ENCODE measurements around the gene ACBD6. TPM values are rescaled to one million over a fixed set of nuclear protein-coding genes. Genes with fewer than 3 reads are reported as not detected.

The ACBD6 gene
- polyA plus RNA-seq, 1 experiment, result 49.0 TPM

GRCh38 chr1:180327089-180327488, 175.3 kb downstream of the ACBD6 start:
- Histone ChIP-seq H3K36me3 (ENCODE audit: control insufficient read depth, insufficient read depth, low read length) (no peaks in the 10 kb centered on the region), H3K4me3 (ENCODE audit: low read depth, low read length) (no peak overlapping the region), H3K27me3 (ENCODE audit: control insufficient read depth, insufficient read depth, low read length) (no peaks in the 10 kb centered on the region)
- no peak for DNase-seq (ENCODE audit: low read depth)
- TF ChIP-seq, protein P1, sequence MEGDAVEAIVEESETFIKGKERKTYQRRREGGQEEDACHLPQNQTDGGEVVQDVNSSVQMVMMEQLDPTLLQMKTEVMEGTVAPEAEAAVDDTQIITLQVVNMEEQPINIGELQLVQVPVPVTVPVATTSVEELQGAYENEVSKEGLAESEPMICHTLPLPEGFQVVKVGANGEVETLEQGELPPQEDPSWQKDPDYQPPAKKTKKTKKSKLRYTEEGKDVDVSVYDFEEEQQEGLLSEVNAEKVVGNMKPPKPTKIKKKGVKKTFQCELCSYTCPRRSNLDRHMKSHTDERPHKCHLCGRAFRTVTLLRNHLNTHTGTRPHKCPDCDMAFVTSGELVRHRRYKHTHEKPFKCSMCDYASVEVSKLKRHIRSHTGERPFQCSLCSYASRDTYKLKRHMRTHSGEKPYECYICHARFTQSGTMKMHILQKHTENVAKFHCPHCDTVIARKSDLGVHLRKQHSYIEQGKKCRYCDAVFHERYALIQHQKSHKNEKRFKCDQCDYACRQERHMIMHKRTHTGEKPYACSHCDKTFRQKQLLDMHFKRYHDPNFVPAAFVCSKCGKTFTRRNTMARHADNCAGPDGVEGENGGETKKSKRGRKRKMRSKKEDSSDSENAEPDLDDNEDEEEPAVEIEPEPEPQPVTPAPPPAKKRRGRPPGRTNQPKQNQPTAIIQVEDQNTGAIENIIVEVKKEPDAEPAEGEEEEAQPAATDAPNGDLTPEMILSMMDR (IDR thresholded peaks at IDR 0.05; ENCODE audit: insufficient read depth, low read depth, low read length), result no peak
- ChIA-PET CTCF (no interaction called here), POLR2A (no interaction called here)

GRCh38 chr1:180312926-180313325, 189.5 kb downstream of the ACBD6 start:
- POLR2A ChIA-PET, result no interaction called here
- Histone ChIP-seq H3K27me3 (ENCODE audit: control insufficient read depth, insufficient read depth, low read length) (no peaks in the 10 kb centered on the region), H3K36me3 (ENCODE audit: control insufficient read depth, insufficient read depth, low read length) (no peaks in the 10 kb centered on the region), H3K4me3 (ENCODE audit: low read depth, low read length) (no peak overlapping the region)
- CTCF ChIA-PET, result interaction anchor here (1.3 kb wide), 1 partner anchor 60 kb away, joined by 4 read pairs; no protein-coding TSS in a partner anchor
- no peak for DNase-seq (ENCODE audit: low read depth)
- TF ChIP-seq, protein P1 (IDR thresholded peaks at IDR 0.05; ENCODE audit: insufficient read depth, low read depth, low read length), result no peak

DNA sequence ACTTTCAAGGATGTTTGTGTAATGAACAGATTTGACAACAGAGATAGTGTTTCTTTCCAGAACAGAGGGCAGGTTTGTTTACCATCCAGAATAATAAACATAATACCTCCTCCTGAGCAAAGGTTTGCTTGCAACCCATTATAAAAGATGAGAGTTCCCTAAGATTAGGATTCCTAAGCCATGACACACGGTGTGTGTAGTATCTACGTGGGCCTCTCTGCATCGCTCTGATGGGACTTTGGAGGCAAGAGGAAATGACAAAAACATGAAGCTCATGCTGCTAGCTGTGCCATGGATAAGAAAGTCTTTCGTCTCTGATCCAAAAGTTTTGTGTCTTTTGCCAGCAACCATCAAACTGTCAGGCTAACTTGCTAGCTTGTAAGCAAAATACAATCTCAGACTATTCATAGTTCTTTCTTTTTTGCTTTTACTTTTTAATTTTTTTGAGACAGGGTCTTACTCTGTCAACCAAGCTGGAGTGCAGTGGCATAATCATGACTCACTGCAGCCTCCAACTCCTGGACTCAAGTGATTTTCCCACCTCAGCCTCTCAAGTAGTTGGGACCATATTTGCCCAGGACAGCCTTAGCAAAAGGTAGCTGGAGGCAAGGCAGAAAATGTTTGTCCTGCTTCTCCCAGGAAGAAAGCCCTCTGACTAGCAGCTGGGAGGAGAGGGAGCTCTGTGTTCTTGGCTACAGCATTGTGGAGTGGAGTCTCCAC, 191.2 kb downstream of the ACBD6 start:
- Histone ChIP-seq H3K27me3 (ENCODE audit: control insufficient read depth, insufficient read depth, low read length) (no peaks in the 10 kb centered on the region), H3K36me3 (ENCODE audit: control insufficient read depth, insufficient read depth, low read length) (no peaks in the 10 kb centered on the region), H3K4me3 (ENCODE audit: low read depth, low read length) (no peak overlapping the region)
- no peak for DNase-seq (ENCODE audit: low read depth)
- CTCF ChIA-PET, result no interaction called here
- POLR2A ChIA-PET, result no interaction called here
- TF ChIP-seq, protein P1 (IDR thresholded peaks at IDR 0.05; ENCODE audit: insufficient read depth, low read depth, low read length), result no peak

DNA sequence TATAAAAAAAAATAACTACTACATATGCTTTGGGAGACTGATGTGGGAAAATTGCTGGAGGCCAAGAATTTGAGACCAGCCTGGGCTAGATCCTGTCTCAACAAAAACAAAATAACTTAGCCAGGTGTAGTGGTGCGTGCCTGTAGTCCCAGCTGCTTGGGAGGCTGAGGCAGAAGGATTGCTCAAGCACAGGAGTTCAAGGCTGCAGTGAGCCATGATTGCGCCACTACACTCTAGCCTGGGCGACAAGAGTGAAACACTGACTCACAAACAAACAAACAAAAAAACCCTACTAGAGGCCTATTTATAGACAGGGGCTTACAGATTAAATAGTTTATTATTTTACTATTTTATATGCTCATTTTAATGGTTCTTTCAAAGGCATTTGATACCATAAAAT, 192.3 kb downstream of the ACBD6 start:
- ChIA-PET POLR2A (no interaction called here), CTCF (interaction anchor here (1.3 kb wide), 1 partner anchor 13 kb away, joined by 3 read pairs; no protein-coding TSS in a partner anchor)
- H3K27me3 ChIP-seq (ENCODE audit: control insufficient read depth, insufficient read depth, low read length), result no peaks in the 10 kb centered on the region
- TF ChIP-seq, protein P1 (IDR thresholded peaks at IDR 0.05; ENCODE audit: insufficient read depth, low read depth, low read length), result no peak
- H3K4me3 ChIP-seq (ENCODE audit: low read depth, low read length), result no peak overlapping the region
- no peak for DNase-seq (ENCODE audit: low read depth)
- H3K36me3 ChIP-seq (ENCODE audit: control insufficient read depth, insufficient read depth, low read length), result no peaks in the 10 kb centered on the region

DNA sequence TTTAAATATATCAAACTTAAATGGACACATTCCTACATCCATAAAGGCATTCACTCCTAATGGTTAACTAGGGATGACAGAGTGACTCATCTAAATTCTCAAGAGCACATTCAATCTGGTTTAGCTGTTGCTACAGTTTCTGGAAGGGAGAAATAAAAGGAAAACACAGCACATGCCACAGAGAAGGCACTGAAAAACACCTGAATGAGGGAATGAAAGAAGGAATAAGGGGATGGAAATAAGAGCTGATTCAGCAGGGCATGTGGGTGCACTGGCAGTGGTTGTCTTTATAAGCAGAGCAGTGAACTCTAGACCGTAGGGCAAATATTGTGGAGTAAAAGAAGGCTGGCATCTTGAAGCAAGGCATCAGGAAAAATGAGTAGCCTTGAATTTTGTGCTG, 193.0 kb downstream of the ACBD6 start:
- POLR2A ChIA-PET, result interaction anchor here (0.5 kb wide), 1 partner anchor 51 kb away, joined by 3 read pairs; no protein-coding TSS in a partner anchor

More for the DNA sequence above, 193.0 kb downstream of the ACBD6 start:
- Histone ChIP-seq H3K4me3 (ENCODE audit: low read depth, low read length) (no peak overlapping the region), H3K27me3 (ENCODE audit: control insufficient read depth, insufficient read depth, low read length) (no peaks in the 10 kb centered on the region), H3K36me3 (ENCODE audit: control insufficient read depth, insufficient read depth, low read length) (no peaks in the 10 kb centered on the region)
- CTCF ChIA-PET, result interaction anchor here (0.6 to 1.3 kb wide), 2 partner anchors 12 to 31 kb away, joined by 3 read pairs; no protein-coding TSS in a partner anchor
- no peak for DNase-seq (ENCODE audit: low read depth)
- TF ChIP-seq, protein P1 (IDR thresholded peaks at IDR 0.05; ENCODE audit: insufficient read depth, low read depth, low read length), result no peak

All from BJ (cell line).